Upper lobe of left lung (tissue), 4 donors: ENCODE data around the gene MOGAT1.

ENCODE experiments used
- POLR2A ChIP-seq, 4 donors: fragments of 450-650 bp; IDR thresholded peaks; one replicate each; pipeline ENCODE4 v1.5.1; 2016 to 2017; ENCODE audit warnings: antibody characterized with exemption in 4 of 4, mild to moderate bottlenecking in 2 of 4
- TF ChIP-seq, protein P1 (sequence below), 6 experiments: fragments of 450-650 bp in 4 of 6; fragments of 200-600 bp in 2 of 6; sonication (generic) in 2 of 6; IDR thresholded peaks; one replicate each; pipeline ENCODE4 v1.5.1; 2016 to 2019; ENCODE audit warnings: antibody characterized with exemption in 6 of 6

DNA sequence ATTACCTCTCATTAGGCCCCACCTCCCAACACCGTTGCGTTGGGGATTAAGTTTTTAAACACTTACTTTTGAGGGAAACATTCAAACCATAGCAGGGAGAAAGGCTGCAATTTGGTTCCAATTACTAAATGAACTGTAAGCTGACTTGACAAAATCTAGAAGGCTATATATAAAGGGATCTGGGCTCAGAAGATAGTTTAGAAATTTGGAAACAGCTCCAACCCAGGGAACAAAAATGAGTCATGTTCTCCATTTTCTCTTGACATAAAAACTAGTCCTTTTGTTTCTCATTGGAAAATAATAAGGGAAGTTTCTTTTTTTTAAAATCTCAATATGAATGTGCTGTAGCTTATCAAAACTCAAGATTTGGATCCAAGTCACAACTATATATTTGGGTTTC lies 17.5 kb downstream of the MOGAT1 start:
- TF ChIP-seq, protein P1, sequence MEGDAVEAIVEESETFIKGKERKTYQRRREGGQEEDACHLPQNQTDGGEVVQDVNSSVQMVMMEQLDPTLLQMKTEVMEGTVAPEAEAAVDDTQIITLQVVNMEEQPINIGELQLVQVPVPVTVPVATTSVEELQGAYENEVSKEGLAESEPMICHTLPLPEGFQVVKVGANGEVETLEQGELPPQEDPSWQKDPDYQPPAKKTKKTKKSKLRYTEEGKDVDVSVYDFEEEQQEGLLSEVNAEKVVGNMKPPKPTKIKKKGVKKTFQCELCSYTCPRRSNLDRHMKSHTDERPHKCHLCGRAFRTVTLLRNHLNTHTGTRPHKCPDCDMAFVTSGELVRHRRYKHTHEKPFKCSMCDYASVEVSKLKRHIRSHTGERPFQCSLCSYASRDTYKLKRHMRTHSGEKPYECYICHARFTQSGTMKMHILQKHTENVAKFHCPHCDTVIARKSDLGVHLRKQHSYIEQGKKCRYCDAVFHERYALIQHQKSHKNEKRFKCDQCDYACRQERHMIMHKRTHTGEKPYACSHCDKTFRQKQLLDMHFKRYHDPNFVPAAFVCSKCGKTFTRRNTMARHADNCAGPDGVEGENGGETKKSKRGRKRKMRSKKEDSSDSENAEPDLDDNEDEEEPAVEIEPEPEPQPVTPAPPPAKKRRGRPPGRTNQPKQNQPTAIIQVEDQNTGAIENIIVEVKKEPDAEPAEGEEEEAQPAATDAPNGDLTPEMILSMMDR (IDR thresholded peaks at IDR 0.05) = no peak
- no peak for TF ChIP-seq POLR2A (IDR thresholded peaks at IDR 0.05)
